ENCODE results near the gene SPAST. TPM values are rescaled to one million over a fixed set of nuclear protein-coding genes. Genes with fewer than 3 reads are reported as not detected.

SPAST gene
- total and polyA plus RNA-seq, 2 donors (not counting 1 experiment from before 2014, with no cell fraction given) = 6.2 to 26.8 TPM

GRCh38 chr2:32039447-32040219, 23.7 kb upstream of the SPAST start, which contains the start of gene DPY30:
Gene DPY30, minus strand, starts transcription at chr2:32039805. Its CDS starts 349 bp downstream, at chr2:32039456.
- H3K4me1 ChIP-seq (ENCODE audit: control insufficient read depth in 2 of 2, insufficient read depth in 2 of 2, low read length in 2 of 2) = peaks cover 5 to 12% of the 10 kb centered on the region in 2 donors
- peak within 1 kb of the TSS; percentile 73 to 76 for H3K27ac ChIP-seq (ENCODE audit: low read length in 2 of 2)
- peak; percentile 94 for DNase-seq
- no peaks in the 10 kb centered on the region for H3K9me3 Mint-ChIP-seq (ENCODE audit: insufficient read depth)
- H3K27ac Mint-ChIP-seq = peak within 1 kb of the TSS; percentile 97
- H3K4me3 Mint-ChIP-seq = peak within 1 kb of the TSS; percentile 97
- ChIA-PET CTCF (interaction anchor here (0.5 to 2.6 kb wide), 8 partner anchors 17 to 121 kb away, joined by 3 to 16 read pairs (median 4); partner anchors contain the start of genes MEMO1 and SPAST), POLR2A (interaction anchor here (0.6 to 2.5 kb wide), 6 partner anchors 16 to 56 kb away, joined by 3 to 27 read pairs (median 4); partner anchors contain the start of genes MEMO1 and SPAST)
- under 1% methylated on average over 35 of the region's 43 CpGs for WGBS (ENCODE audit: insufficient coverage)
- TF ChIP-seq CTCF (IDR thresholded peaks at IDR 0.05) (no peak), EZH2 (IDR thresholded peaks at IDR 0.05; ENCODE audit: borderline replicate concordance, insufficient read depth, low read depth, low read length, poor library complexity, severe bottlenecking) (no peak)
- intact Hi-C loops (cut with micrococcal nuclease) = loop anchor here (1.0 kb wide), 3 partner anchors 24 to 59 kb away; partner anchors contain the start of genes MEMO1 and SPAST
- peak within 1 kb of the TSS; percentile 79 for H3K4me2 ChIP-seq (replicated peaks; ENCODE audit: low read depth, low read length, poor library complexity, severe bottlenecking)
- peak; percentile 95 for ATAC-seq (ENCODE audit: low read depth)
- peaks cover 19% of the 10 kb centered on the region for H3K4me1 Mint-ChIP-seq
- peaks cover 0 to 8% of the 10 kb centered on the region in 2 experiments for H3K36me3 ChIP-seq (replicated peaks in 1 of 2; ENCODE audit: control extremely low read depth in 1 of 2, control insufficient read depth in 1 of 2, extremely low read depth in 1 of 2, insufficient read depth in 2 of 2, low read length in 1 of 2)
- H3K9me3 ChIP-seq (ENCODE audit: control extremely low read depth in 1 of 3, control insufficient read depth in 2 of 3, insufficient read depth in 1 of 3, low read length in 2 of 3) = no peaks in the 10 kb centered on the region
- peaks cover 18% of the 10 kb centered on the region for H3K79me2 ChIP-seq (ENCODE audit: control insufficient read depth, insufficient read depth, low read length)
- no peaks in the 10 kb centered on the region for H4K20me1 ChIP-seq (ENCODE audit: control insufficient read depth, insufficient read depth, low read length, poor library complexity, severe bottlenecking)
- peak within 1 kb of the TSS; percentile 89 for H2AFZ ChIP-seq (ENCODE audit: insufficient read depth, low read depth, low read length, poor library complexity, severe bottlenecking)
- H3K27me3 Mint-ChIP-seq = no peaks in the 10 kb centered on the region
- H3K4me3 ChIP-seq (ENCODE audit: control extremely low read depth in 1 of 5, extremely low read depth in 1 of 5, insufficient read depth in 1 of 5, low read depth in 2 of 5, low read length in 4 of 5) = peak within 1 kb of the TSS; percentile 58 to 86 (median 78)
- peak within 1 kb of the TSS; percentile 79 for H3K9ac ChIP-seq (ENCODE audit: low read length)
- no peaks in the 10 kb centered on the region for H3K27me3 ChIP-seq (replicated peaks in 1 of 4; ENCODE audit: control extremely low read depth in 1 of 4, control insufficient read depth in 3 of 4, insufficient read depth in 4 of 4, low read length in 3 of 4)

DNA sequence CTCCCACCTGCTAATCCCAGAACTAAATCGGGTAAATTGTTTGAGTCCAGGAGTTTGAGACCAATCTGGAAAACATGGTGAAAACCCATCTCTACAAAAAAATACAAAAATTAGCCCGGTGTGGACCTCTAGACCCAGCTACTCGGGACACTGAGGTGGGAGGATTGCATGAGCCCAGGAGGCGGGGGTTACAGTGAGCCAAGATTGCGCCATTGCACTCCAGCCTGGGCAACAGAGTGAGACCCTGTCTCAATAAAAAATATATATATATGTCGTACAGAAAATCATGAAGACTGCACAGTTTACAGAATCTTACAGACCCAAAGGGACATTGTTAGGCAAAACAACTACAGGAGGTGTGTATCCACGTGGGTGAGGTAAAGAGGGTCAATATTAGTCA, 19.8 kb upstream of the SPAST start:
- peaks cover 5 to 11% of the 10 kb centered on the region in 2 donors for H3K4me1 ChIP-seq (ENCODE audit: control insufficient read depth in 2 of 2, insufficient read depth in 2 of 2, low read length in 2 of 2)
- no peaks in the 10 kb centered on the region for H3K9me3 ChIP-seq (ENCODE audit: control extremely low read depth in 1 of 3, control insufficient read depth in 2 of 3, insufficient read depth in 1 of 3, low read length in 2 of 3)
- no peaks in the 10 kb centered on the region for H3K36me3 ChIP-seq (replicated peaks in 1 of 2; ENCODE audit: control extremely low read depth in 1 of 2, control insufficient read depth in 1 of 2, extremely low read depth in 1 of 2, insufficient read depth in 2 of 2, low read length in 1 of 2)
- Mint-ChIP-seq H3K4me1 (peaks cover 16% of the 10 kb centered on the region), H3K9me3 (ENCODE audit: insufficient read depth) (no peaks in the 10 kb centered on the region), H3K27ac (no peak overlapping the region), H3K27me3 (no peaks in the 10 kb centered on the region), H3K4me3 (no peak overlapping the region)
- no peak for TF ChIP-seq CTCF (IDR thresholded peaks at IDR 0.05)
- no peak for TF ChIP-seq EZH2 (IDR thresholded peaks at IDR 0.05; ENCODE audit: borderline replicate concordance, insufficient read depth, low read depth, low read length, poor library complexity, severe bottlenecking)
- H3K9ac ChIP-seq (ENCODE audit: low read length) = no peak overlapping the region
- intact Hi-C loops (cut with micrococcal nuclease) = no loop called here
- no peak overlapping the region for H2AFZ ChIP-seq (ENCODE audit: insufficient read depth, low read depth, low read length, poor library complexity, severe bottlenecking)
- ChIA-PET POLR2A (no interaction called here), CTCF (no interaction called here)
- WGBS (ENCODE audit: insufficient coverage) = 100% methylated on average over 1 of the region's 7 CpGs
- DNase-seq = no peak
- no peak overlapping the region for H3K4me2 ChIP-seq (replicated peaks; ENCODE audit: low read depth, low read length, poor library complexity, severe bottlenecking)
- ATAC-seq (ENCODE audit: low read depth) = no peak
- H4K20me1 ChIP-seq (ENCODE audit: control insufficient read depth, insufficient read depth, low read length, poor library complexity, severe bottlenecking) = no peaks in the 10 kb centered on the region
- no peak overlapping the region for H3K27ac ChIP-seq (ENCODE audit: low read length in 2 of 2)
- no peaks in the 10 kb centered on the region for H3K27me3 ChIP-seq (replicated peaks in 1 of 4; ENCODE audit: control extremely low read depth in 1 of 4, control insufficient read depth in 3 of 4, insufficient read depth in 4 of 4, low read length in 3 of 4)
- peaks cover 11% of the 10 kb centered on the region for H3K79me2 ChIP-seq (ENCODE audit: control insufficient read depth, insufficient read depth, low read length)
- no peak overlapping the region for H3K4me3 ChIP-seq (ENCODE audit: control extremely low read depth in 1 of 5, extremely low read depth in 1 of 5, insufficient read depth in 1 of 5, low read depth in 2 of 5, low read length in 4 of 5)
